HS-27A (cell line): ENCODE measurements around the gene EIF1B.
"Not testable (repeated sequence)": the region's sequence is repeated elsewhere in the genome, so short reads cannot be mapped to it uniquely, and the experiment has no call there.

Source experiments
- DNase-seq: peaks from one replicate; pipeline ENCODE4 v3.0.0-alpha.2; 2012; ENCODE audit warnings: low read depth, missing footprints

EIF1B gene

GRCh38 chr3:40309418-40309924 is at the start of gene EIF1B:
Gene EIF1B (plus strand): TSS chr3:40309707. CDS start chr3:40309942, 235 bp downstream.
- peak; percentile 97 for DNase-seq

GRCh38 chr3:40262331-40262730 is 47.2 kb upstream of the EIF1B start:
- no peak for DNase-seq

GRCh38 chr3:40264451-40264850 is 45.1 kb upstream of the EIF1B start:
- DNase-seq: no peak

GRCh38 chr3:40265181-40265580 is 44.3 kb upstream of the EIF1B start:
- no peak for DNase-seq

- no peak for DNase-seq
Measured at GRCh38 chr3:40267937-40268724, 41.4 kb upstream of the EIF1B start.

GRCh38 chr3:40268802-40269524 is 40.5 kb upstream of the EIF1B start:
- no peak for DNase-seq

- DNase-seq: no peak
Measured at GRCh38 chr3:40278791-40279190, 30.7 kb upstream of the EIF1B start.

GRCh38 chr3:40281995-40282394 is 27.5 kb upstream of the EIF1B start:
- DNase-seq: no peak

GRCh38 chr3:40283057-40283456 is 26.4 kb upstream of the EIF1B start:
- not testable (repeated sequence) for DNase-seq

GRCh38 chr3:40287248-40287647 is 22.3 kb upstream of the EIF1B start:
- DNase-seq: no peak

GRCh38 chr3:40290396-40290795 is 19.1 kb upstream of the EIF1B start:
- no peak for DNase-seq

- DNase-seq: no peak
Measured at GRCh38 chr3:40291471-40291870, 18.0 kb upstream of the EIF1B start.

- DNase-seq: no peak
Measured at GRCh38 chr3:40292637-40293349, 16.7 kb upstream of the EIF1B start.

GRCh38 chr3:40294434-40294833 is 15.1 kb upstream of the EIF1B start:
- no peak for DNase-seq

GRCh38 chr3:40298075-40298474 is 11.4 kb upstream of the EIF1B start:
- no peak for DNase-seq

- DNase-seq: no peak
Measured at GRCh38 chr3:40299130-40299720, 10.3 kb upstream of the EIF1B start.

GRCh38 chr3:40299721-40300335 is 9.7 kb upstream of the EIF1B start:
- DNase-seq: no peak

- DNase-seq: no peak
Measured at GRCh38 chr3:40302784-40303183, 6.7 kb upstream of the EIF1B start.

GRCh38 chr3:40304352-40304751 is 5.2 kb upstream of the EIF1B start:
- no peak for DNase-seq

GRCh38 chr3:40306336-40306735 is 3.2 kb upstream of the EIF1B start:
- DNase-seq: no peak

GRCh38 chr3:40307176-40307575 is 2.3 kb upstream of the EIF1B start:
- no peak for DNase-seq
